GM12878 (cell line): ENCODE data around the gene SMAP1. TPM values are rescaled to one million over a fixed set of nuclear protein-coding genes. Genes with fewer than 3 reads are reported as not detected.
A peak's percentile ranks its signal among the peaks of the same experiment; 100 is the strongest.

Source experiments
- BRCA1 ChIP-seq: IDR thresholded peaks from 2 replicates; pipeline ENCODE4 v1.6.1; 2011; ENCODE audit warnings: low read depth, low read length, improper control_type of control experiment
- CBX3 ChIP-seq: fragments of 200-600 bp; sonication (generic); IDR thresholded peaks from 2 replicates; pipeline ENCODE4 v1.6.1; 2016; ENCODE audit warnings: low read depth, borderline replicate concordance
- CBX5 ChIP-seq: sonication (generic); IDR thresholded peaks from 2 replicates; pipeline ENCODE4 v1.6.1; 2016; ENCODE audit warnings: low read depth, moderate library complexity, mild to moderate bottlenecking, inconsistent platforms
- ESRRA ChIP-seq: IDR thresholded peaks from 2 replicates; pipeline ENCODE4 v1.6.1; 2012; ENCODE audit warnings: mild to moderate bottlenecking, low read length, improper control_type of control experiment
- EZH2 ChIP-seq: IDR thresholded peaks from 2 replicates; pipeline ENCODE4 v1.6.1; 2012; ENCODE audit warnings: low read depth, mild to moderate bottlenecking, control low read depth, inconsistent platforms, low read length, borderline replicate concordance; ENCODE audit not compliant: control insufficient read depth
- FOS ChIP-seq: IDR thresholded peaks from 3 replicates; pipeline ENCODE4 v1.6.1; 2011; ENCODE audit warnings: borderline replicate concordance; ENCODE audit not compliant: insufficient read length; ENCODE audit errors: extremely low read depth
- GATAD2B ChIP-seq: fragments of 450-650 bp; conservative IDR thresholded peaks from 2 replicates; pipeline ENCODE4 v1.6.1; 2017; ENCODE audit warnings: low read depth, mild to moderate bottlenecking, moderate library complexity
- HDGF ChIP-seq: fragments of 450-650 bp; IDR thresholded peaks from 2 replicates; pipeline ENCODE4 v1.6.1; 2016; ENCODE audit warnings: antibody characterized with exemption
- MYC ChIP-seq: IDR thresholded peaks from 2 replicates; pipeline ENCODE4 v1.6.1; 2011; ENCODE audit warnings: mild to moderate bottlenecking, low read length, moderate library complexity, inconsistent platforms; ENCODE audit not compliant: insufficient read depth, insufficient replicate concordance, insufficient read length, severe bottlenecking
- RAD21 ChIP-seq: IDR thresholded peaks from 2 replicates; pipeline ENCODE4 v1.6.1; 2011; ENCODE audit warnings: mild to moderate bottlenecking, low read depth, low read length, moderate library complexity; ENCODE audit not compliant: insufficient read depth
- RBBP5 ChIP-seq: fragments of 200-600 bp; sonication (generic); conservative IDR thresholded peaks from 2 replicates; pipeline ENCODE4 v1.6.1; 2016
- RFX5 ChIP-seq: IDR thresholded peaks from 2 replicates; pipeline ENCODE4 v1.6.1; 2011; ENCODE audit warnings: low read depth, low read length, improper control_type of control experiment
- RUNX3 ChIP-seq: IDR thresholded peaks from 2 replicates; pipeline ENCODE4 v1.6.1; 2012; ENCODE audit warnings: low read length, inconsistent platforms
- SREBF1 ChIP-seq: IDR thresholded peaks from 2 replicates; pipeline ENCODE4 v1.6.1; 2012; ENCODE audit warnings: mild to moderate bottlenecking, low read length
- SUZ12 ChIP-seq: fragments of 200-600 bp; sonication (generic); IDR thresholded peaks from one replicate; pipeline ENCODE4 v1.6.1; 2018; ENCODE audit warnings: antibody characterized with exemption, mild to moderate bottlenecking; ENCODE audit not compliant: unreplicated experiment
- ZBTB11 ChIP-seq: fragments of 450-650 bp; formaldehyde crosslinking; IDR thresholded peaks from 2 replicates; pipeline ENCODE4 v1.5.0; 2022; ENCODE audit warnings: mild to moderate bottlenecking, missing genetic modification characterization
- ZNF217 ChIP-seq: fragments of 450-650 bp; IDR thresholded peaks from 2 replicates; pipeline ENCODE4 v1.6.1; 2017; ENCODE audit warnings: antibody characterized with exemption, mild to moderate bottlenecking
- ZNF24 ChIP-seq: fragments of 450-650 bp; IDR thresholded peaks from 2 replicates; pipeline ENCODE4 v1.6.1; 2017; ENCODE audit warnings: antibody characterized with exemption, mild to moderate bottlenecking
- ZNF384 ChIP-seq: IDR thresholded peaks from 2 replicates; pipeline ENCODE4 v1.6.1; 2012; ENCODE audit warnings: low read depth, mild to moderate bottlenecking, low read length, improper control_type of control experiment, borderline replicate concordance
- ZNF622 ChIP-seq: fragments of 450-650 bp; IDR thresholded peaks from 2 replicates; pipeline ENCODE4 v1.6.1; 2017; ENCODE audit warnings: mild to moderate bottlenecking, inconsistent platforms
- ZSCAN29 ChIP-seq: fragments of 450-650 bp; IDR thresholded peaks from 2 replicates; pipeline ENCODE4 v1.6.1; 2017; ENCODE audit warnings: mild to moderate bottlenecking, moderate library complexity
- polyA plus RNA-seq, 11 experiments: library from polyadenylated mRNA; depleted of rRNA in 4 of 11; unstranded in 6 of 11; stranded (reverse) in 5 of 11; fragments of >200 nt; fragmentation: Nextera tagmentation in 4 of 11; fragmentation: Illumina TruSeq in 1 of 11; extraction: Ambion mirVana in 4 of 11; extraction: Trizol in 1 of 11; gene quantifications; 1 replicate in 1 of 11; 2 replicates in 10 of 11; pipeline versions ENCODE4 v1.2.1 to v1.2.3, GENCODE V29; 2011 to 2016; ENCODE audit warnings: inconsistent platforms in 2 of 11, missing spikeins in 2 of 11, low read depth in 1 of 11
- total RNA-seq, 4 experiments: library from RNA; depleted of rRNA in 3 of 4; stranded (reverse); fragments of >200 nt in 3 of 4; fragmentation: Illumina TruSeq in 1 of 4; extraction: Trizol in 1 of 4; gene quantifications; 2 replicates each; pipeline versions ENCODE4 v1.2.1 to v1.2.3, GENCODE V29; 2013 to 2021
- TF ChIP-seq, protein P1 (sequence below): IDR thresholded peaks from 2 replicates; pipeline ENCODE4 v1.6.1; 2012; ENCODE audit warnings: improper control_type of control experiment, low read depth, low read length; ENCODE audit not compliant: insufficient replicate concordance
- TF ChIP-seq, protein P2 (sequence below): IDR thresholded peaks from 2 replicates; pipeline ENCODE4 v1.6.1; 2011; ENCODE audit warnings: low read depth, mild to moderate bottlenecking, low read length, moderate library complexity, borderline replicate concordance; ENCODE audit errors: extremely low read depth

The SMAP1 gene
- total and polyA plus RNA-seq, 10 of the 15 experiments (the other 5 are each of a cell fraction or from before 2014, with no cell fraction given) = 13.7 to 33.9 (median 25.3) TPM

GRCh38 chr6:70667711-70668498 lies at the start of gene SMAP1 (continued):
- 0 out of 2 replicates have a peak, but pooled peaks have one; percentile 47 for TF ChIP-seq ZNF24
- TF ChIP-seq HDGF = no peak
- no peak for TF ChIP-seq RBBP5
- no peak for TF ChIP-seq ESRRA
- TF ChIP-seq, protein P1, sequence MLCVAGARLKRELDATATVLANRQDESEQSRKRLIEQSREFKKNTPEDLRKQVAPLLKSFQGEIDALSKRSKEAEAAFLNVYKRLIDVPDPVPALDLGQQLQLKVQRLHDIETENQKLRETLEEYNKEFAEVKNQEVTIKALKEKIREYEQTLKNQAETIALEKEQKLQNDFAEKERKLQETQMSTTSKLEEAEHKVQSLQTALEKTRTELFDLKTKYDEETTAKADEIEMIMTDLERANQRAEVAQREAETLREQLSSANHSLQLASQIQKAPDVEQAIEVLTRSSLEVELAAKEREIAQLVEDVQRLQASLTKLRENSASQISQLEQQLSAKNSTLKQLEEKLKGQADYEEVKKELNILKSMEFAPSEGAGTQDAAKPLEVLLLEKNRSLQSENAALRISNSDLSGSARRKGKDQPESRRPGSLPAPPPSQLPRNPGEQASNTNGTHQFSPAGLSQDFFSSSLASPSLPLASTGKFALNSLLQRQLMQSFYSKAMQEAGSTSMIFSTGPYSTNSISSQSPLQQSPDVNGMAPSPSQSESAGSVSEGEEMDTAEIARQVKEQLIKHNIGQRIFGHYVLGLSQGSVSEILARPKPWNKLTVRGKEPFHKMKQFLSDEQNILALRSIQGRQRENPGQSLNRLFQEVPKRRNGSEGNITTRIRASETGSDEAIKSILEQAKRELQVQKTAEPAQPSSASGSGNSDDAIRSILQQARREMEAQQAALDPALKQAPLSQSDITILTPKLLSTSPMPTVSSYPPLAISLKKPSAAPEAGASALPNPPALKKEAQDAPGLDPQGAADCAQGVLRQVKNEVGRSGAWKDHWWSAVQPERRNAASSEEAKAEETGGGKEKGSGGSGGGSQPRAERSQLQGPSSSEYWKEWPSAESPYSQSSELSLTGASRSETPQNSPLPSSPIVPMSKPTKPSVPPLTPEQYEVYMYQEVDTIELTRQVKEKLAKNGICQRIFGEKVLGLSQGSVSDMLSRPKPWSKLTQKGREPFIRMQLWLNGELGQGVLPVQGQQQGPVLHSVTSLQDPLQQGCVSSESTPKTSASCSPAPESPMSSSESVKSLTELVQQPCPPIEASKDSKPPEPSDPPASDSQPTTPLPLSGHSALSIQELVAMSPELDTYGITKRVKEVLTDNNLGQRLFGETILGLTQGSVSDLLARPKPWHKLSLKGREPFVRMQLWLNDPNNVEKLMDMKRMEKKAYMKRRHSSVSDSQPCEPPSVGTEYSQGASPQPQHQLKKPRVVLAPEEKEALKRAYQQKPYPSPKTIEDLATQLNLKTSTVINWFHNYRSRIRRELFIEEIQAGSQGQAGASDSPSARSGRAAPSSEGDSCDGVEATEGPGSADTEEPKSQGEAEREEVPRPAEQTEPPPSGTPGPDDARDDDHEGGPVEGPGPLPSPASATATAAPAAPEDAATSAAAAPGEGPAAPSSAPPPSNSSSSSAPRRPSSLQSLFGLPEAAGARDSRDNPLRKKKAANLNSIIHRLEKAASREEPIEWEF = no peak
- no peak for TF ChIP-seq SREBF1
- TF ChIP-seq CBX3 = no peak
- no peak for TF ChIP-seq MYC
- TF ChIP-seq RAD21 = no peak
- no peak for TF ChIP-seq SUZ12
- TF ChIP-seq EZH2 = no peak
- no peak for TF ChIP-seq ZNF217
- TF ChIP-seq ZNF384 = no peak
- TF ChIP-seq ZNF622 = no peak
- TF ChIP-seq FOS = no peak
- no peak for TF ChIP-seq ZSCAN29
- no peak for TF ChIP-seq ZBTB11
- peak; percentile 30; the same call in 1 of the 2 replicates for TF ChIP-seq RFX5
- TF ChIP-seq GATAD2B = peak; percentile 92
- TF ChIP-seq, protein P2, sequence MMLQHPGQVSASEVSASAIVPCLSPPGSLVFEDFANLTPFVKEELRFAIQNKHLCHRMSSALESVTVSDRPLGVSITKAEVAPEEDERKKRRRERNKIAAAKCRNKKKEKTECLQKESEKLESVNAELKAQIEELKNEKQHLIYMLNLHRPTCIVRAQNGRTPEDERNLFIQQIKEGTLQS = no peak
- TF ChIP-seq RUNX3 = peak; percentile 34; the same call in 1 of the 2 replicates
- TF ChIP-seq BRCA1 = no peak
- peak; percentile 86 for TF ChIP-seq CBX5
